Colonic mucosa (tissue), 4 donors: ENCODE results near the gene PCDHGA1. TPM values are rescaled to one million over a fixed set of nuclear protein-coding genes. Genes with fewer than 3 reads are reported as not detected.

ENCODE experiments used
- DNase-seq: peaks from one replicate; pipeline ENCODE4 v3.0.0-alpha.2; 2020
- H3K27ac ChIP-seq: fragments of 200-600 bp; one replicate; pipeline ENCODE4 v1.8.0; 2021
- H3K27me3 ChIP-seq: fragments of 200-600 bp; one replicate; pipeline ENCODE4 v1.8.0; 2021
- H3K36me3 ChIP-seq: fragments of 200-600 bp; one replicate; pipeline ENCODE4 v1.8.0; 2021
- H3K4me1 ChIP-seq: fragments of 200-600 bp; one replicate; pipeline ENCODE4 v1.8.0; 2021; ENCODE audit warnings: mild to moderate bottlenecking
- H3K4me3 ChIP-seq: fragments of 200-600 bp; one replicate; pipeline ENCODE4 v1.8.0; 2021
- H3K9ac ChIP-seq, 2 donors: one replicate each; pipeline ENCODE4 v1.7.0; 2013; ENCODE audit warnings: control low read depth in 2 of 2, low read depth in 2 of 2, low read length in 2 of 2
- H3K9me3 ChIP-seq: fragments of 200-600 bp; one replicate; pipeline ENCODE4 v1.8.0; 2021
- CTCF ChIP-seq: fragments of 200-600 bp; IDR thresholded peaks from one replicate; pipeline ENCODE4 v1.8.0; 2022; ENCODE audit warnings: antibody characterized with exemption, mild to moderate bottlenecking
- intact Hi-C: fragments of 100-400 bp; cut with DNase I; formaldehyde crosslinking; loops from one replicate; pipeline ENCODE4 v1.14.1; 2022
- total RNA-seq, 2 donors: library from RNA; stranded (reverse); fragmentation: NEBNext Ultra II Directional in 1 of 2; extraction: Animal tissue kit (Norgen Biotek cat#: 25700) in 1 of 2; gene quantifications; one replicate each; pipeline ENCODE4 v1.2.1, GENCODE V29; 2021
- donor health status: healthy.
- donor health status: DM: no; HTN: no; CAD: no.
- donor health status: DM: no; HTN: no; CAD: no.

The PCDHGA1 gene
- total RNA-seq, 2 donors from 2014 or later: 0.10 to 0.37 TPM

GRCh38 chr5:141496038-141496437 is 165.7 kb downstream of the PCDHGA1 start:
- no peaks in the 10 kb centered on the region for H3K4me1 ChIP-seq
- no peak for TF ChIP-seq CTCF
- intact Hi-C loops: no loop called here
- no peak for DNase-seq
- H3K27ac ChIP-seq: no peak overlapping the region
- H3K9me3 ChIP-seq: no peaks in the 10 kb centered on the region
- H3K9ac ChIP-seq: no peak overlapping the region
- H3K27me3 ChIP-seq: peaks cover 11% of the 10 kb centered on the region
- no peaks in the 10 kb centered on the region for H3K36me3 ChIP-seq
- no peak overlapping the region for H3K4me3 ChIP-seq

- no peak overlapping the region for H3K9ac ChIP-seq
- no peak for DNase-seq
- no peaks in the 10 kb centered on the region for H3K4me1 ChIP-seq
- H3K9me3 ChIP-seq: no peaks in the 10 kb centered on the region
- H3K4me3 ChIP-seq: no peak overlapping the region
- no peak for TF ChIP-seq CTCF
- no peak overlapping the region for H3K27ac ChIP-seq
- H3K36me3 ChIP-seq: no peaks in the 10 kb centered on the region
- intact Hi-C loops: no loop called here
- no peaks in the 10 kb centered on the region for H3K27me3 ChIP-seq
Measured at GRCh38 chr5:141501761-141502160, 171.4 kb downstream of the PCDHGA1 start.

GRCh38 chr5:141503681-141504080 is 173.4 kb downstream of the PCDHGA1 start:
- no peak overlapping the region for H3K27ac ChIP-seq
- H3K9me3 ChIP-seq: no peaks in the 10 kb centered on the region
- no peaks in the 10 kb centered on the region for H3K36me3 ChIP-seq
- intact Hi-C loops: no loop called here
- TF ChIP-seq CTCF: no peak
- no peak overlapping the region for H3K4me3 ChIP-seq
- DNase-seq: no peak
- H3K27me3 ChIP-seq: no peaks in the 10 kb centered on the region
- H3K9ac ChIP-seq: no peak overlapping the region
- H3K4me1 ChIP-seq: no peaks in the 10 kb centered on the region

- no peak for DNase-seq
- Histone ChIP-seq H3K9me3 (no peaks in the 10 kb centered on the region), H3K4me3 (no peak overlapping the region), H3K27me3 (no peaks in the 10 kb centered on the region), H3K9ac (no peak overlapping the region), H3K36me3 (no peaks in the 10 kb centered on the region), H3K4me1 (no peaks in the 10 kb centered on the region), H3K27ac (no peak overlapping the region)
- intact Hi-C loops: no loop called here
- TF ChIP-seq CTCF: no peak
Measured at GRCh38 chr5:141504216-141504615, 173.9 kb downstream of the PCDHGA1 start.

GRCh38 chr5:141506381-141507155 is 176.3 kb downstream of the PCDHGA1 start:
- H3K9ac ChIP-seq: no peak overlapping the region
- H3K36me3 ChIP-seq: no peaks in the 10 kb centered on the region
- no peak overlapping the region for H3K27ac ChIP-seq
- no peaks in the 10 kb centered on the region for H3K27me3 ChIP-seq
- H3K9me3 ChIP-seq: no peaks in the 10 kb centered on the region
- no peak overlapping the region for H3K4me3 ChIP-seq
- no peaks in the 10 kb centered on the region for H3K4me1 ChIP-seq
- intact Hi-C loops: no loop called here
- TF ChIP-seq CTCF: no peak
- DNase-seq: no peak
